HEK293T (cell line): ENCODE measurements around the gene SCAANT1.

Experiments used
- CTCF ChIA-PET: fragments of 350-600 bp; formaldehyde crosslinking; extraction: SDS; loops from one replicate; lab custom pipeline; 2021; ENCODE audit warnings: antibody characterized with exemption, inconsistent platforms; lab: Yijun Ruan, JAX
- POLR2A ChIA-PET: fragments of 350-600 bp; formaldehyde crosslinking; extraction: SDS; loops from one replicate; lab custom pipeline; 2020; ENCODE audit warnings: antibody characterized with exemption, inconsistent platforms; lab: Yijun Ruan, JAX
- DNase-seq: peaks from one replicate; pipeline ENCODE4 v3.0.0; 2012; ENCODE audit warnings: mixed read lengths; ENCODE audit errors: extremely low spot score
- ARNT ChIP-seq: fragments of 450-650 bp; IDR thresholded peaks from 2 replicates; pipeline ENCODE4 v1.6.1; 2017; ENCODE audit warnings: mild to moderate bottlenecking
- BHLHE40 ChIP-seq: fragments of 450-650 bp; IDR thresholded peaks from 2 replicates; pipeline ENCODE4 v1.6.1; 2016; ENCODE audit warnings: mild to moderate bottlenecking, moderate library complexity, borderline replicate concordance
- CTBP1 ChIP-seq: fragments of 450-650 bp; IDR thresholded peaks from 2 replicates; pipeline ENCODE4 v1.6.1; 2016; ENCODE audit warnings: borderline replicate concordance
- ELF4 ChIP-seq: fragments of 450-650 bp; IDR thresholded peaks from 2 replicates; pipeline ENCODE4 v1.6.1; 2017; ENCODE audit warnings: antibody characterized with exemption
- FOXA1 ChIP-seq: fragments of 450-650 bp; IDR thresholded peaks from 2 replicates; pipeline ENCODE4 v1.6.1; 2016; ENCODE audit warnings: mild to moderate bottlenecking
- FOXK2 ChIP-seq: fragments of 450-650 bp; IDR thresholded peaks from 2 replicates; pipeline ENCODE4 v1.6.1; 2016; ENCODE audit warnings: mild to moderate bottlenecking
- FOXM1 ChIP-seq: fragments of 450-650 bp; IDR thresholded peaks from 2 replicates; pipeline ENCODE4 v1.6.1; 2017; ENCODE audit warnings: mild to moderate bottlenecking, borderline replicate concordance
- HDGF ChIP-seq: fragments of 450-650 bp; IDR thresholded peaks from 2 replicates; pipeline ENCODE4 v1.6.1; 2017; ENCODE audit warnings: antibody characterized with exemption, borderline replicate concordance
- L3MBTL2 ChIP-seq: fragments of 450-650 bp; conservative IDR thresholded peaks from 2 replicates; pipeline ENCODE4 v1.6.1; 2016; ENCODE audit warnings: mild to moderate bottlenecking
- LEF1 ChIP-seq: fragments of 450-650 bp; IDR thresholded peaks from 2 replicates; pipeline ENCODE4 v1.6.1; 2017; ENCODE audit warnings: mild to moderate bottlenecking, borderline replicate concordance
- NFRKB ChIP-seq: fragments of 450-650 bp; IDR thresholded peaks from 2 replicates; pipeline ENCODE4 v1.6.1; 2016; ENCODE audit warnings: mild to moderate bottlenecking, moderate library complexity
- SP1 ChIP-seq: fragments of 450-650 bp; IDR thresholded peaks from 2 replicates; pipeline ENCODE4 v1.6.1; 2017
- SUZ12 ChIP-seq: fragments of 450-650 bp; IDR thresholded peaks from 2 replicates; pipeline ENCODE4 v1.6.1; 2016; ENCODE audit warnings: mild to moderate bottlenecking
- TARDBP ChIP-seq: fragments of 450-650 bp; IDR thresholded peaks from 2 replicates; pipeline ENCODE4 v1.6.1; 2016
- ZNF384 ChIP-seq: fragments of 450-650 bp; IDR thresholded peaks from 2 replicates; pipeline ENCODE4 v1.6.1; 2016
- TF ChIP-seq, protein P1 (sequence below): fragments of 450-650 bp; IDR thresholded peaks from 2 replicates; pipeline ENCODE4 v1.6.1; 2016

Gene SCAANT1

DNA sequence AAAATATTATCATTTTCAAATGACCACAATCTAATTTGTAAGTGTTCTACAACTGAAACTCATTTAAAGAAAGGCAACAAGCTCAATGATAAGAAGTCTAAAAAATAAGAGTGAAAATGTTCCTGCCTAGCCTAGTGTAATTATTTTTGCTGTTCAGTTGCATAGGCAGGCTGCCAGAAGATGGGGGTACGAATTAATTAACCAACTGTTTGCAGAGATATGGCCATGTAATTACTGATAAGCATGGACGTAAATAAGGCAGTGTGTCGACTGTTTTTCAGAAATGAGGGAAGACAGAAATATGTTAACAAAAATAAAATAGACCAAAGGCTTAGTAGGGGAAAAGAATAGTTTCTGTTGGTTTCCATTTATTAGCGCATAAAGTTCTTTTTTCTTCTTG is 24.7 kb upstream of the SCAANT1 start:
- no peak for DNase-seq
- TF ChIP-seq, protein P1, sequence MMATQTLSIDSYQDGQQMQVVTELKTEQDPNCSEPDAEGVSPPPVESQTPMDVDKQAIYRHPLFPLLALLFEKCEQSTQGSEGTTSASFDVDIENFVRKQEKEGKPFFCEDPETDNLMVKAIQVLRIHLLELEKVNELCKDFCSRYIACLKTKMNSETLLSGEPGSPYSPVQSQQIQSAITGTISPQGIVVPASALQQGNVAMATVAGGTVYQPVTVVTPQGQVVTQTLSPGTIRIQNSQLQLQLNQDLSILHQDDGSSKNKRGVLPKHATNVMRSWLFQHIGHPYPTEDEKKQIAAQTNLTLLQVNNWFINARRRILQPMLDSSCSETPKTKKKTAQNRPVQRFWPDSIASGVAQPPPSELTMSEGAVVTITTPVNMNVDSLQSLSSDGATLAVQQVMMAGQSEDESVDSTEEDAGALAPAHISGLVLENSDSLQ = no peak
- TF ChIP-seq SP1 = no peak
- no peak for TF ChIP-seq FOXK2
- TF ChIP-seq LEF1 = no peak
- TF ChIP-seq FOXM1 = no peak
- TF ChIP-seq FOXA1 = no peak
- no peak for TF ChIP-seq BHLHE40
- TF ChIP-seq L3MBTL2 = no peak
- no peak for TF ChIP-seq CTBP1
- no peak for TF ChIP-seq ELF4
- TF ChIP-seq ARNT = no peak
- no peak for TF ChIP-seq SUZ12
- TF ChIP-seq HDGF = no peak
- ChIA-PET CTCF (no interaction called here), POLR2A (no interaction called here)

DNA sequence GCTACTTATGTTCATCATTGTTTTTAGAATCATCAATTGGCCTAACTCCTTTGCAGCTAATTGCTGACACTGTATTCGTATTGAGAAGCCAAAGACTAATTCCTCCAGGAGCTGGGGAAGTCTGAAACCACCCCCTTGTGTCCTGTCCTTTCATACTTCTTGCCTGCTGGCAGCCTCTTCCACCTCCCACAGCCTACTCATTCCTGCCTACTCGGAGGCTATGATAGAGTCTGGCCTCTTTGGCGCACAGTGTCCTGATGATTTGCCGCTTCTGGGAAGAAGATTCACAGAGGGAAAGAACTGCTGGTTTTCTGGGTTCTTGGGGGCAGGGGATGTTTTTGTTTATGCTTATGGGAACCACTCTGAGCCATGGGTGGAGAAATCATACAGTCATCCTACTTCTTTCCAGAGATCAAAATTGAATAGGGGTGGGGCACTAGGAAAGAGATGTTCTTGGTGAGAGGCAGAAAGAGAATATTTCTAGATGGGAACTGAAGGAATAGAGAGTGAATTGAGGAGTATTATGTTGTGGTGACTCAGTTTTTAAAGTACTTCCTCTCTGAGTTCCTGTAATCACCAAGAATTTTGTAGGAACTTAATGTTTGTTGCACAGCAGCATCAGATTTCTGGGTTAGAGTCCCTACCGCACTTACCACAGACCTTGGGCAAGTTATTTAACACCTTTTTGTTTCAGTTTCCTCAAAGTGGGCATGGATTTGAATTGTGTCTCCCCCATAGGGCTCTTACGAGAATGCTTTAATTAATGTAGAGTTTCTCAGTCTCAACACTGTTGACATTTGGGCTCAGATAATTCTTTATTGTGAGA is 22.1 kb upstream of the SCAANT1 start:
- CTCF ChIA-PET = no interaction called here
- DNase-seq = no peak
- TF ChIP-seq BHLHE40 (no peak), SP1 (no peak), CTBP1 (no peak), FOXM1 (no peak), FOXA1 (no peak), TARDBP (no peak), ZNF384 (no peak), HDGF (no peak), L3MBTL2 (no peak), SUZ12 (no peak), ELF4 (no peak), FOXK2 (no peak), NFRKB (no peak), LEF1 (no peak), ARNT (no peak)
- TF ChIP-seq, protein P1 = no peak
- POLR2A ChIA-PET = no interaction called here

DNA sequence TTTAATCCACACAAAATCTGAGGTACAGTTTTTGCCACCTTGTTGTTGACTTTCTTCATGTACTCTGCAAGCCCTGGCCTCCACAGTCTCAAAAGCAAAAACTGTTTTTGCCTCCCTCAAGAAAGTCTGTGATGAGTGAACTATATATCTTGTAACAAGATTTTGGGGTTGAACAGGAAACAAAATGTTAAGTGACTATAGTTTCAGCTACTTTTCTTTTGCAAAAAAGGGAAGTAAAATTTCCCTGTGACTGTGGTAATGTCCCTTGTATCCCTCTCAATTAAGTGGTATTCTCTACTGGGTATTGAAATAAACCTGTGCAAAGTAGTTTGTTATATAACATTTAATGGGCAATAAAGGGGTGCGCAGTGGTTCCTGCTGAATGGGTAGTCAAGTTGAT is 21.3 kb upstream of the SCAANT1 start:
- CTCF ChIA-PET = no interaction called here
- POLR2A ChIA-PET = no interaction called here
- TF ChIP-seq, protein P1 = no peak
- TF ChIP-seq FOXA1 (no peak), CTBP1 (no peak), LEF1 (no peak), ELF4 (no peak), HDGF (no peak), BHLHE40 (no peak), FOXM1 (no peak), ARNT (no peak), ZNF384 (no peak), NFRKB (no peak), SUZ12 (no peak)
- DNase-seq = no peak

DNA sequence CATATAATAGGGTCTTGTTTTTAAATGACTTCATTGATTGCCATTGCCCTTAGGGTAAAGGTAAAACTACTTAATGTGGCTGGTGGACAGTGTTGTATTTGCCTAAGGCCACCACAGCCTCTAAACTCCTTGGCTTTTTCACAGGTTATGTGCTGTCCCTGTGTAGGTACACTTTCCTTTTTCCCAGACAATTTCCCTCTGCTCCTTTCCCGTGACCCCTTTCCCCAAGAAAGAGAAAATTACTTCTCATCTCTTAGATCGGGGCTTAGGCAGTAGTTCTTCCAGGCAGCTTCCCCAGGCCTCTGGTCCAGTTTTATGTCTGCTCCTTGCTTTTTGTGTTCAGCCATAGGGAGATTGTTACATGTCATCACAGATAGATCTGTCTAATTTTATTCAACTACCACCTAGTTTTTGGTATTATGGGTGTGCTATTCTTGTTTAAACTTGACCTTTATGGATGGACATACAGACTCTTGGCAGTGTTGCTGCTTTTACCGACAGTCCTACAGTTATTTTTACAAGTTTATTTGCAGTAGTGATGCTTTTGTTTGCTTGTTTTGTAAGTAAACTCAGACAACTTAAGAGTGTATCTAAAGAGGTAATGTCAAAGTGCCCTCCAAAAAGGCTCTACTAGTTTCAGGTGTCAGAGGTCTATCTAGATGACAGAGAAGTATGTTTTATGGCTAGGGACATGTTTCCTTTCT is 20.5 kb upstream of the SCAANT1 start:
- no peak for DNase-seq
- POLR2A ChIA-PET = no interaction called here
- CTCF ChIA-PET = no interaction called here
- no peak for TF ChIP-seq SP1
- TF ChIP-seq HDGF = no peak
- no peak for TF ChIP-seq ZNF384
- no peak for TF ChIP-seq TARDBP
- no peak for TF ChIP-seq ARNT
- TF ChIP-seq FOXM1 = no peak
- TF ChIP-seq L3MBTL2 = no peak
- TF ChIP-seq CTBP1 = no peak
- no peak for TF ChIP-seq SUZ12
- no peak for TF ChIP-seq FOXA1
- TF ChIP-seq LEF1 = no peak

DNA sequence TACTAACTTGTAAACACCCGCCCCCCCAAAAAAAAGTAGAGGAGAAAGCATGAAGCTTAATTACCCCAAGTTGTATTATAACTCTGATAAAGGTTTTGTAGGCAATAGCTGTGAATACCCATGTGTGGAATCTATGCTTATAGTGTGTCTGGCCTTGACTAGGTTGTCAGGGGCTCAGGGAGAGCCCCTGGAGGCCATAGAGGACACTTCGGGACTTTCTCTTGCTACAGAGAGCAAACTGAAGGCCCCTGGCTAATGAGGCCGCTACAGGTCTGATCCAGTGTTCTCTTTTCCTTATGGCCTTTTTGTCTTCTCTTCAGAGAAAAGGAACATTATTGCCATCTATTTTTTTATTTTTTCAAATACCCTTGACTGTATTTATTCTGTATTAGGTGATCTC is 19.1 kb upstream of the SCAANT1 start:
- ChIA-PET CTCF (no interaction called here), POLR2A (no interaction called here)
- TF ChIP-seq CTBP1 (no peak), FOXM1 (no peak), ARNT (no peak), ELF4 (no peak), FOXK2 (no peak), ZNF384 (no peak), TARDBP (no peak), HDGF (no peak), SP1 (no peak)
- DNase-seq = peak; percentile 34
